Fibroblast of the aortic adventitia (primary cell): ENCODE measurements around the gene CYTH4. TPM values are rescaled to one million over a fixed set of nuclear protein-coding genes. Genes with fewer than 3 reads are reported as not detected.

Experiments
- DNase-seq: peaks from one replicate; pipeline ENCODE4 v3.0.0-alpha.2; 2010; ENCODE audit warnings: low read depth
- H3K4me3 ChIP-seq: 2 replicates; pipeline ENCODE4 v1.5.1; 2011; ENCODE audit warnings: low read depth, mild to moderate bottlenecking, control low read depth, low read length, moderate library complexity
- total RNA-seq: library from RNA; depleted of rRNA; stranded (reverse); fragments of >200 nt; gene quantifications from 2 replicates; pipeline ENCODE4 v1.2.3, GENCODE V29; 2012; ENCODE audit warnings: low replicate concordance
- TF ChIP-seq, protein P1 (sequence below): IDR thresholded peaks from 2 replicates; pipeline ENCODE4 v1.5.1; 2011; ENCODE audit warnings: mild to moderate bottlenecking, low read length, control low read depth, inconsistent platforms; ENCODE audit not compliant: insufficient read depth

Gene CYTH4
- total RNA-seq, 1 donor, result 0.72 TPM

DNA sequence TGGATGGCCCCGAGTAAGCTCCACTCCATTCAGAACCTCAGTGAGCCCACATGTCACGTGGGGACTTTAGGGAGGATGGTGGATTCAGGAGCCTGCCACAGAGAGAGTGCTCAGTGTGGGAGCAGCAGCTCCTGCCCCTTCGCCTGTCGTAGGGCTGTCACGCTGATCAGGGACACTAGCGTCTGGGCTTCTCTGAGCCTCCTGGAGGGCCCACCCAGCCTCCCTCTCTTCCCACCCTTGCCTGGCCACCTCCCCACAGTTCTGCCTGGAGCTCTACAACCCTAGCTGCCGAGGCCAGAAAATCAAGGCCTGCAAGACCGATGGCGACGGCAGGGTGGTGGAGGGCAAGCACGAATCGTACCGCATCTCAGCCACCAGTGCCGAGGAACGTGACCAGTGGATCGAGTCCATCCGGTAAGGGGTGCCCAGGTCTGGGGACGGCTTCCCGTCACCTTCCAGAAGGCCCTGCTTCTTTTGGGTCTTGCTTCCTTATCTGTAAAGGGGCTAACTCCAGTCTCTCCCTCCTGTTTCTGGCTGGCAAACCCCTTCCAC is 29.5 kb downstream of the CYTH4 start:
- no peak for DNase-seq
- no peak overlapping the region for H3K4me3 ChIP-seq
- TF ChIP-seq, protein P1, sequence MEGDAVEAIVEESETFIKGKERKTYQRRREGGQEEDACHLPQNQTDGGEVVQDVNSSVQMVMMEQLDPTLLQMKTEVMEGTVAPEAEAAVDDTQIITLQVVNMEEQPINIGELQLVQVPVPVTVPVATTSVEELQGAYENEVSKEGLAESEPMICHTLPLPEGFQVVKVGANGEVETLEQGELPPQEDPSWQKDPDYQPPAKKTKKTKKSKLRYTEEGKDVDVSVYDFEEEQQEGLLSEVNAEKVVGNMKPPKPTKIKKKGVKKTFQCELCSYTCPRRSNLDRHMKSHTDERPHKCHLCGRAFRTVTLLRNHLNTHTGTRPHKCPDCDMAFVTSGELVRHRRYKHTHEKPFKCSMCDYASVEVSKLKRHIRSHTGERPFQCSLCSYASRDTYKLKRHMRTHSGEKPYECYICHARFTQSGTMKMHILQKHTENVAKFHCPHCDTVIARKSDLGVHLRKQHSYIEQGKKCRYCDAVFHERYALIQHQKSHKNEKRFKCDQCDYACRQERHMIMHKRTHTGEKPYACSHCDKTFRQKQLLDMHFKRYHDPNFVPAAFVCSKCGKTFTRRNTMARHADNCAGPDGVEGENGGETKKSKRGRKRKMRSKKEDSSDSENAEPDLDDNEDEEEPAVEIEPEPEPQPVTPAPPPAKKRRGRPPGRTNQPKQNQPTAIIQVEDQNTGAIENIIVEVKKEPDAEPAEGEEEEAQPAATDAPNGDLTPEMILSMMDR, result no peak

DNA sequence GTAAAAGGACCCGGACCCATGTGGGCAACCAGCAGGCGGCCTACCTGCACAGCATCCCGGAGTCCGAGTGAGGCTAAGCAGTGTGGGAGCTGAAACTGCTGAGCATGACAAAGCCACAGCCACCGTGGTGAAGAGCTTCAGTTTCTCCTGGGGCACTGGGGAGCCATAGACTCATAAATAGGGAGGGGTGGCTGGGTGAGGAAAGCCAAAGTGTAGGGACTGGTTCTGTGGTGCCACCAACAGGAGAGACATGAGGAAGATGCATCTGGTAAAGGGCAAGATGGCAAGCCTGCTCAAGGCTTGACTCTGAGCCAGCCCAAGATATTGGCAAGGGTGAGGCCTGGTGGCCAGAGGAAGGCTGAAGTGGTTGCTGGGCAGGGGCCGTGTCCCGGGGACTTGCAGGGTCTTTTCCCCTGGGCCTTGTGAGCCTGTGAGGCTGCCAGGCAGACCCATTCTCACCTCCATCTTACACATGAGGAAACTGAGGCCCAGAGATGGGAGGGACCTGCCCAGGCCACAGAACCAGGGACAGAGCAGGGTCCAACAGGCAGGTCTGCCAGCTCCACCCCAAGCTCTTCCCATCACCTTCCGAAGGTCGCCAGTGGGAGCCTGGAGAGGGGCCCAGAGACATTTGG is 30.4 kb downstream of the CYTH4 start:
- DNase-seq, result no peak
- H3K4me3 ChIP-seq, result no peak overlapping the region
- TF ChIP-seq, protein P1, result no peak

DNA sequence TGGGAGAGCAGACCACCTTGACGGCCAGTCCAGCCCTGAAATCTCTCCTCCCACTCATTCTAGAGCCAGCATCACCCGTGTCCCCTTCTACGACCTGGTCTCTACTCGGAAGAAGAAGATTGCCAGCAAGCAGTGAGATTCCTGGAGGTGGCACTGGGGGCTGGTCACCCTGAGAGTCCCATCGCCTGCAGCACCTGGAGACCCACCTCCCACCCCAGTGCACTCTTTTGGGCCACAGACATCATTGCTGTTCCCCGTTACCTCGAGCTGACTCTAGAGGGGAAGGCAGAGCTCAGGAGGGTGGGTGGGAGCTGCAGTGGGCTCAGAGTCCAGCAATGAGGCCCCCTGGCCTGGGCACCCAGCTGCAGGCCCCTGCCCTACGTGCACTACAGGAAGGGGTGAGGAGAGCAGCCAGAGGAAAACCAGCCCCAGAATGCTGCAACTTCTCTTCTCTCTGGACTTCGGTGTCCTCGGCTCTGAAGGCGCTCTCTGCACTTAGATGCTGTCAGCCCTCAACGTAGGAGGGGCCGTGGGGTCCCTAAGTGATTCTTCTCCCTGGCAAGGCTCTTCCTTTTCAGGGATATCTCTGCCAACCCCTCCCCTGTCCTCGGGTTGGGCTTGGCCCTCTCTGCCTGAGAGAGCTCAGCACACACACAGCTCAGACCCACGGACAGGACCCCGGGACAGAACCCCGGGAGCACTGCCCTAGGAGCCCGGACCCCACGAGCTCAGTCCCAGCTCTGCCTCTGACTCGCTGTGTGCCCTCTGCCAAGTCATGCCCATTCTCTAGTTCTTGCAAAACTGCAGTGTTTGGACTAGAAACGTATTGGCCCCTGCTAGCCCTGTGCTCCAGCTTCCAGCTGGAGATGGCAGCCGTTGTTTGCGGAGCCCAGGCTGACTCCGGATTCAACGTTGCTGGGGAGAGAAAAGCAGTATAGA is 31.3 kb downstream of the CYTH4 start:
- TF ChIP-seq, protein P1, result no peak
- DNase-seq, result peak; percentile 41
- H3K4me3 ChIP-seq, result no peak overlapping the region

DNA sequence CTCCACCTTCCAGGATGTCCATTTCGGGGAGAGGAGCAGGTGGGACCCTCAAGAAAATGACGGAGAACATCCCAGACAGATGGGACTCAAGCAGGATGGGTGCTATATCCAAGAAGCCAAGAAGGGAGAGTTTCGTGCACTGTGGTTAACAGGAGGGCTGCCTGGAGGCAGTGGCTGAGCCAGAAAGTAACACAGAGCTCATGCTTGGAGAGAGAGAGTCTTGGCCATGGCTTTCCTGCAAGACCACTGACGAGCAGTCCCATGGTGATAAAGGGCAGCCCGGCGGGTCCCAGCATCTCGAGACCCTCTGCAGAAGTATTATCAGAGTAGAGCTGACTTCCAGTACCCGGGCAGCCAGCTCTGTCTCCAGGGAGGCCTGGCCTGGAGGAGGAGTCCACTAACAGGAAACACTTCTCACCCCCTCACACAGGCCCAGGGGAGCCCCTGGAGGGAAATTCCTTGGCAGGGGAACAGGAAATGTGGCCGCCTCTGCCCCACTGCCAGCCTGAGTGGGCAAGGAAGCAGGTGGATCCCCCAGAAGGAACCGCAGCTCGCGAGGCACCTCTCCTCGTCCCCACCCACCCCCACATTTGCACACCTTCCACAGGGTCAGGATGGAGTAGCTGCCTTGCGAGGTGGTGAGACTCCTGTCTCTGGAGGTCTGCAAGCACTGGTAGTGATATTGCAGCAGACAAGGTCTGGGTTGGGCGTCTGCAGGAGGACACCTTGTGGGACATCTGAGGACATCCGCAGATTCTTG is 32.2 kb downstream of the CYTH4 start:
- TF ChIP-seq, protein P1, result no peak
- no peak for DNase-seq
- H3K4me3 ChIP-seq, result no peak overlapping the region

DNA sequence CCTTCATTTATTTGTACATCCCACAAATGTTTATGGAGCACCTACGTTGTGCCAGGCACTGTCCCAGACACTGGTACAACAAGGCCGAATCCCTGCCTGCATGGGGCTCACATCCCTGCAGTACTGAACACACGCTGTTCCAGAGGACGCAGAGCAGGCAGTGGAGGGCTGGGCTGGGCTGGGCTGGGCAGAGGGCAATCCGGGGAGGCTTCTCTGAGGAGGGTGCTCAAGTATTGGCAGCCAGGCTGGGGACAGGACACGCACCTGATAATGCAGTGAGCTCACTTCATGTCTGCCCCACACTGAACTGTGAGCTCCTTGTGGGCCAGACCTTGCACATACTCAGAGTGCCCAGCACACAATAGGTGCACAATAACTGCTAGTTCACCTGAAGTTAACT is 34.1 kb downstream of the CYTH4 start:
- no peak for DNase-seq
- TF ChIP-seq, protein P1, result no peak
- no peak overlapping the region for H3K4me3 ChIP-seq

DNA sequence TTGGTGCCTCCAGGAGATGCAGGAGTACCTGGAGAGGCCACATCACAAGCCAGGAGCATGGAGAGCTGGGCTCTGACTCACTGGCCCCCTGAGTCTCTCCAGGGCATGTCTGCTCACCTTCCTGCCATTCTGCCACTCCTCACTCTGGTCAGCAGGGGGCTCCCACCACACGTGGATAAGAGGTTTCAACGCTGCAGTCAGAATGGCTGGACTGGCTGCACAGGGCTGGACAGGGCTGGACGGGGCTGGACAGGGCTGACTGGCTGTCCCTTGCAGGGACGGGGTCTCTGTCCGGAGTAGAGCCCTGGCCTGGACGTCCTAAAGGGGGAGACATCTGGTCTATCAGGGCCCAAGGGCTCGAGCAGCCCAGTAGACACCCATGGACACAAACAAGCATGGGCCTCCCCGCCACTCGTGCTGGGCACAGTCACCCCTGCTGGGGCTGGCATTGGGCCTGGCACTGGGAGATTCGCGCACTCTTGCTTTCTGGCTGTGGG is 34.6 kb downstream of the CYTH4 start:
- H3K4me3 ChIP-seq, result no peak overlapping the region
- TF ChIP-seq, protein P1, result peak; percentile 96
- DNase-seq, result peak; percentile 89
